Measurements from ENCODE around the gene ADCK1.
"Not testable (repeated sequence)": the region's sequence is repeated elsewhere in the genome, so short reads cannot be mapped to it uniquely, and the experiment has no call there.

Gene ADCK1

GRCh38 chr14:77786148-77786547 is 13.8 kb upstream of the ADCK1 start:
- Histone ChIP-seq H3K4me3 (ENCODE audit: low read depth in 1 of 2, low read length in 2 of 2) (no peak overlapping the region), H3K36me3 (ENCODE audit: control insufficient read depth in 1 of 2, insufficient read depth in 2 of 2, low read length in 2 of 2) (no peaks in the 10 kb centered on the region), H3K27ac (ENCODE audit: low read length) (no peak overlapping the region), H3K9me3 (ENCODE audit: control insufficient read depth in 1 of 2, low read length in 2 of 2) (no peaks in the 10 kb centered on the region), H3K4me1 (ENCODE audit: control insufficient read depth in 1 of 2, insufficient read depth in 2 of 2, low read length in 2 of 2) (no peaks in the 10 kb centered on the region), H3K27me3 (ENCODE audit: low read depth, low read length) (no peaks in the 10 kb centered on the region)

GRCh38 chr14:77790566-77791224 is 9.2 kb upstream of the ADCK1 start:
- Histone ChIP-seq H3K27me3 (ENCODE audit: low read depth, low read length) (no peaks in the 10 kb centered on the region), H3K4me1 (ENCODE audit: control insufficient read depth in 1 of 2, insufficient read depth in 2 of 2, low read length in 2 of 2) (no peaks in the 10 kb centered on the region), H3K9me3 (ENCODE audit: control insufficient read depth in 1 of 2, low read length in 2 of 2) (no peaks in the 10 kb centered on the region), H3K4me3 (ENCODE audit: low read depth in 1 of 2, low read length in 2 of 2) (no peak overlapping the region), H3K36me3 (ENCODE audit: control insufficient read depth in 1 of 2, insufficient read depth in 2 of 2, low read length in 2 of 2) (no peaks in the 10 kb centered on the region), H3K27ac (ENCODE audit: low read length) (no peak overlapping the region)

- H3K4me1 ChIP-seq (ENCODE audit: control insufficient read depth in 1 of 2, insufficient read depth in 2 of 2, low read length in 2 of 2): no peaks in the 10 kb centered on the region
Measured at GRCh38 chr14:77791225-77791600, 8.7 kb upstream of the ADCK1 start.

GRCh38 chr14:77793255-77793654 is 6.7 kb upstream of the ADCK1 start:
- H3K27ac ChIP-seq (ENCODE audit: low read length); H3K9me3 ChIP-seq (ENCODE audit: control insufficient read depth in 1 of 2, low read length in 2 of 2); H3K4me1 ChIP-seq (ENCODE audit: control insufficient read depth in 1 of 2, insufficient read depth in 2 of 2, low read length in 2 of 2); H3K4me3 ChIP-seq (ENCODE audit: low read depth in 1 of 2, low read length in 2 of 2); H3K36me3 ChIP-seq (ENCODE audit: control insufficient read depth in 1 of 2, insufficient read depth in 2 of 2, low read length in 2 of 2); H3K27me3 ChIP-seq (ENCODE audit: low read depth, low read length): not testable (repeated sequence)

More at GRCh38 chr14:77791225-77791600, 8.7 kb upstream of the ADCK1 start:
- Histone ChIP-seq H3K36me3 (ENCODE audit: control insufficient read depth in 1 of 2, insufficient read depth in 2 of 2, low read length in 2 of 2) (no peaks in the 10 kb centered on the region), H3K4me3 (ENCODE audit: low read depth in 1 of 2, low read length in 2 of 2) (no peak overlapping the region), H3K27me3 (ENCODE audit: low read depth, low read length) (no peaks in the 10 kb centered on the region), H3K27ac (ENCODE audit: low read length) (no peak overlapping the region), H3K9me3 (ENCODE audit: control insufficient read depth in 1 of 2, low read length in 2 of 2) (no peaks in the 10 kb centered on the region)

GRCh38 chr14:77794357-77794756 is 5.6 kb upstream of the ADCK1 start:
- H3K36me3 ChIP-seq (ENCODE audit: control insufficient read depth in 1 of 2, insufficient read depth in 2 of 2, low read length in 2 of 2): no peaks in the 10 kb centered on the region
- no peaks in the 10 kb centered on the region for H3K9me3 ChIP-seq (ENCODE audit: control insufficient read depth in 1 of 2, low read length in 2 of 2)
- no peaks in the 10 kb centered on the region for H3K4me1 ChIP-seq (ENCODE audit: control insufficient read depth in 1 of 2, insufficient read depth in 2 of 2, low read length in 2 of 2)
- H3K27me3 ChIP-seq (ENCODE audit: low read depth, low read length): no peaks in the 10 kb centered on the region
- no peak overlapping the region for H3K27ac ChIP-seq (ENCODE audit: low read length)
- H3K4me3 ChIP-seq (ENCODE audit: low read depth in 1 of 2, low read length in 2 of 2): no peak overlapping the region

GRCh38 chr14:77799456-77799855 is 453 bp upstream of the ADCK1 start:
- not testable (repeated sequence) for H3K36me3 ChIP-seq (ENCODE audit: control insufficient read depth in 1 of 2, insufficient read depth in 2 of 2, low read length in 2 of 2); H3K9me3 ChIP-seq (ENCODE audit: control insufficient read depth in 1 of 2, low read length in 2 of 2); H3K4me1 ChIP-seq (ENCODE audit: control insufficient read depth in 1 of 2, insufficient read depth in 2 of 2, low read length in 2 of 2); H3K27me3 ChIP-seq (ENCODE audit: low read depth, low read length)
- Histone ChIP-seq H3K27ac (ENCODE audit: low read length) (peak overlapping the region; percentile 82), H3K4me3 (ENCODE audit: low read depth in 1 of 2, low read length in 2 of 2) (peak overlapping the region; percentile 75 to 91)

- H3K27me3 ChIP-seq (ENCODE audit: low read depth, low read length): no peaks in the 10 kb centered on the region
- H3K36me3 ChIP-seq (ENCODE audit: control insufficient read depth in 1 of 2, insufficient read depth in 2 of 2, low read length in 2 of 2): no peaks in the 10 kb centered on the region
- no peaks in the 10 kb centered on the region for H3K4me1 ChIP-seq (ENCODE audit: control insufficient read depth in 1 of 2, insufficient read depth in 2 of 2, low read length in 2 of 2)
- H3K27ac ChIP-seq (ENCODE audit: low read length): peak overlapping the region; percentile 82
- H3K9me3 ChIP-seq (ENCODE audit: control insufficient read depth in 1 of 2, low read length in 2 of 2): no peaks in the 10 kb centered on the region
- H3K4me3 ChIP-seq (ENCODE audit: low read depth in 1 of 2, low read length in 2 of 2): peak overlapping the region; percentile 75 to 91
Measured at GRCh38 chr14:77800814-77801213, 905 bp downstream of the ADCK1 start.

- H3K27me3 ChIP-seq (ENCODE audit: low read depth, low read length): no peaks in the 10 kb centered on the region
- no peaks in the 10 kb centered on the region for H3K4me1 ChIP-seq (ENCODE audit: control insufficient read depth in 1 of 2, insufficient read depth in 2 of 2, low read length in 2 of 2)
- no peaks in the 10 kb centered on the region for H3K9me3 ChIP-seq (ENCODE audit: control insufficient read depth in 1 of 2, low read length in 2 of 2)
- H3K36me3 ChIP-seq (ENCODE audit: control insufficient read depth in 1 of 2, insufficient read depth in 2 of 2, low read length in 2 of 2): no peaks in the 10 kb centered on the region
- no peak overlapping the region for H3K4me3 ChIP-seq (ENCODE audit: low read depth in 1 of 2, low read length in 2 of 2)
- H3K27ac ChIP-seq (ENCODE audit: low read length): no peak overlapping the region
Measured at GRCh38 chr14:77804592-77804991, 4.7 kb downstream of the ADCK1 start.

GRCh38 chr14:77805706-77806105 is 5.8 kb downstream of the ADCK1 start:
- Histone ChIP-seq H3K36me3 (ENCODE audit: control insufficient read depth in 1 of 2, insufficient read depth in 2 of 2, low read length in 2 of 2) (no peaks in the 10 kb centered on the region), H3K4me1 (ENCODE audit: control insufficient read depth in 1 of 2, insufficient read depth in 2 of 2, low read length in 2 of 2) (no peaks in the 10 kb centered on the region), H3K27ac (ENCODE audit: low read length) (no peak overlapping the region), H3K27me3 (ENCODE audit: low read depth, low read length) (no peaks in the 10 kb centered on the region), H3K4me3 (ENCODE audit: low read depth in 1 of 2, low read length in 2 of 2) (no peak overlapping the region), H3K9me3 (ENCODE audit: control insufficient read depth in 1 of 2, low read length in 2 of 2) (no peaks in the 10 kb centered on the region)

GRCh38 chr14:77808250-77808649 is 8.3 kb downstream of the ADCK1 start:
- Histone ChIP-seq H3K36me3 (ENCODE audit: control insufficient read depth in 1 of 2, insufficient read depth in 2 of 2, low read length in 2 of 2) (no peaks in the 10 kb centered on the region), H3K4me1 (ENCODE audit: control insufficient read depth in 1 of 2, insufficient read depth in 2 of 2, low read length in 2 of 2) (no peaks in the 10 kb centered on the region), H3K27ac (ENCODE audit: low read length) (no peak overlapping the region), H3K4me3 (ENCODE audit: low read depth in 1 of 2, low read length in 2 of 2) (no peak overlapping the region), H3K27me3 (ENCODE audit: low read depth, low read length) (no peaks in the 10 kb centered on the region), H3K9me3 (ENCODE audit: control insufficient read depth in 1 of 2, low read length in 2 of 2) (no peaks in the 10 kb centered on the region)

GRCh38 chr14:77809011-77809410 is 9.1 kb downstream of the ADCK1 start:
- Histone ChIP-seq H3K27me3 (ENCODE audit: low read depth, low read length) (no peaks in the 10 kb centered on the region), H3K36me3 (ENCODE audit: control insufficient read depth in 1 of 2, insufficient read depth in 2 of 2, low read length in 2 of 2) (no peaks in the 10 kb centered on the region), H3K4me1 (ENCODE audit: control insufficient read depth in 1 of 2, insufficient read depth in 2 of 2, low read length in 2 of 2) (no peaks in the 10 kb centered on the region), H3K27ac (ENCODE audit: low read length) (no peak overlapping the region), H3K9me3 (ENCODE audit: control insufficient read depth in 1 of 2, low read length in 2 of 2) (no peaks in the 10 kb centered on the region), H3K4me3 (ENCODE audit: low read depth in 1 of 2, low read length in 2 of 2) (no peak overlapping the region)

- Histone ChIP-seq H3K9me3 (ENCODE audit: control insufficient read depth in 1 of 2, low read length in 2 of 2) (no peaks in the 10 kb centered on the region), H3K4me3 (ENCODE audit: low read depth in 1 of 2, low read length in 2 of 2) (no peak overlapping the region), H3K27me3 (ENCODE audit: low read depth, low read length) (no peaks in the 10 kb centered on the region), H3K4me1 (ENCODE audit: control insufficient read depth in 1 of 2, insufficient read depth in 2 of 2, low read length in 2 of 2) (no peaks in the 10 kb centered on the region), H3K36me3 (ENCODE audit: control insufficient read depth in 1 of 2, insufficient read depth in 2 of 2, low read length in 2 of 2) (no peaks in the 10 kb centered on the region), H3K27ac (ENCODE audit: low read length) (no peak overlapping the region)
Measured at GRCh38 chr14:77812028-77812427, 12.1 kb downstream of the ADCK1 start.
